Uterus (tissue), 4 donors: ENCODE data around the gene LRP6. TPM values are rescaled to one million over a fixed set of nuclear protein-coding genes. Genes with fewer than 3 reads are reported as not detected.

ENCODE experiments used
- DNase-seq, 2 donors: peaks; one replicate each; pipeline ENCODE4 v3.0.0-alpha.2; 2019 to 2020
- H3K27ac ChIP-seq, 2 donors: fragments of 200-600 bp; sonication (generic); 1 replicate in 1 of 2; 2 replicates in 1 of 2; pipeline ENCODE4 v1.5.1; 2016 to 2018
- H3K27me3 ChIP-seq, 2 donors: fragments of 200-600 bp; sonication (generic); one replicate each; pipeline ENCODE4 v1.5.1; 2018 to 2019; ENCODE audit warnings: control low read depth in 1 of 2
- H3K36me3 ChIP-seq, 2 donors: fragments of 200-600 bp; sonication (generic); one replicate each; pipeline ENCODE4 v1.5.1; 2019; ENCODE audit warnings: control low read depth in 1 of 2
- H3K4me1 ChIP-seq, 2 donors: fragments of 200-600 bp; sonication (generic); one replicate each; pipeline ENCODE4 v1.5.1; 2018 to 2019; ENCODE audit warnings: control low read depth in 1 of 2
- H3K4me3 ChIP-seq, 2 donors: fragments of 200-600 bp; sonication (generic); 1 replicate in 1 of 2; 2 replicates in 1 of 2; pipeline ENCODE4 v1.5.1; 2018 to 2019; ENCODE audit warnings: mild to moderate bottlenecking in 1 of 2
- H3K9me3 ChIP-seq, 2 donors: fragments of 200-600 bp; sonication (generic); one replicate each; pipeline ENCODE4 v1.5.1; 2019; ENCODE audit warnings: control low read depth in 1 of 2
- POLR2A ChIP-seq, 2 donors: fragments of 450-650 bp; IDR thresholded peaks; one replicate each; pipeline ENCODE4 v1.6.1; 2016; ENCODE audit warnings: antibody characterized with exemption in 2 of 2, mild to moderate bottlenecking in 1 of 2, moderate library complexity in 1 of 2
- intact Hi-C: fragments of 100-400 bp; cut with DNase I; formaldehyde crosslinking; loops from one replicate; pipeline ENCODE4 v1.15.1; 2023; ENCODE audit warnings: low total_unique reads
- total RNA-seq, 4 donors: library from RNA; depleted of rRNA in 3 of 4; stranded (reverse); fragments of >200 nt in 3 of 4; gene quantifications; one replicate each; pipeline versions ENCODE4 v1.1.0 to v1.2.4, GENCODE V29; 2014 to 2023
- TF ChIP-seq, protein P1 (sequence below), 4 experiments: fragments of 200-600 bp in 2 of 4; fragments of 450-650 bp in 2 of 4; sonication (generic) in 2 of 4; IDR thresholded peaks; one replicate each; pipeline ENCODE4 v1.5.1; 2016 to 2019; ENCODE audit warnings: antibody characterized with exemption in 4 of 4, mild to moderate bottlenecking in 2 of 4, moderate library complexity in 1 of 4
- donor health status: DM: yes; HTN: yes; CAD: no.

Gene LRP6
- total RNA-seq, 4 donors from 2014 or later: 18.7 to 141 (median 50.1) TPM

DNA sequence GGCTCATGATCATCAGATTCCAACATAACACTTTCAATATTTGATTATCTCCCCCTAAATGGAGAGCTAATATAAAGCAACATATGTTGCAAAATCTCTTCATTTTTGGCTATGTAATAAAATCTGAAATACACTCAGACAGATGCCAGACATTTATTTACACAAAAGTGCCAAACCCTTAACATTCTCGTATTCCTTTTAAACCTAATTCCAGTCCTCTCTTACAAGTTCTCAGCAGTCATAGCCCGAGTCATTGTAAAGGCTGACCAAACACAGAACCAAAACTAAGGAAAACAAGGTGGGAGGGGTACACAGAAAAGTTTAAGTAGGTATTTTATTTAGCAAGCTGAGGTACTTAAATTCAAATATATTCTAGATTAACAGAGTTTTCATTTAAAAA, 81.4 kb downstream of the LRP6 start:
- DNase-seq: no peak
- H3K27ac ChIP-seq: peak overlapping the region in 1 of 2 donors; percentile 29
- H3K9me3 ChIP-seq: no peaks in the 10 kb centered on the region
- no peak for TF ChIP-seq POLR2A (IDR thresholded peaks at IDR 0.05)
- TF ChIP-seq, protein P1, sequence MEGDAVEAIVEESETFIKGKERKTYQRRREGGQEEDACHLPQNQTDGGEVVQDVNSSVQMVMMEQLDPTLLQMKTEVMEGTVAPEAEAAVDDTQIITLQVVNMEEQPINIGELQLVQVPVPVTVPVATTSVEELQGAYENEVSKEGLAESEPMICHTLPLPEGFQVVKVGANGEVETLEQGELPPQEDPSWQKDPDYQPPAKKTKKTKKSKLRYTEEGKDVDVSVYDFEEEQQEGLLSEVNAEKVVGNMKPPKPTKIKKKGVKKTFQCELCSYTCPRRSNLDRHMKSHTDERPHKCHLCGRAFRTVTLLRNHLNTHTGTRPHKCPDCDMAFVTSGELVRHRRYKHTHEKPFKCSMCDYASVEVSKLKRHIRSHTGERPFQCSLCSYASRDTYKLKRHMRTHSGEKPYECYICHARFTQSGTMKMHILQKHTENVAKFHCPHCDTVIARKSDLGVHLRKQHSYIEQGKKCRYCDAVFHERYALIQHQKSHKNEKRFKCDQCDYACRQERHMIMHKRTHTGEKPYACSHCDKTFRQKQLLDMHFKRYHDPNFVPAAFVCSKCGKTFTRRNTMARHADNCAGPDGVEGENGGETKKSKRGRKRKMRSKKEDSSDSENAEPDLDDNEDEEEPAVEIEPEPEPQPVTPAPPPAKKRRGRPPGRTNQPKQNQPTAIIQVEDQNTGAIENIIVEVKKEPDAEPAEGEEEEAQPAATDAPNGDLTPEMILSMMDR (IDR thresholded peaks at IDR 0.05): no peak
- H3K36me3 ChIP-seq: no peaks in the 10 kb centered on the region
- H3K27me3 ChIP-seq: no peaks in the 10 kb centered on the region
- H3K4me3 ChIP-seq: no peak overlapping the region
- intact Hi-C loops: no loop called here
- H3K4me1 ChIP-seq: peaks cover 0 to 12% of the 10 kb centered on the region in 2 donors

DNA sequence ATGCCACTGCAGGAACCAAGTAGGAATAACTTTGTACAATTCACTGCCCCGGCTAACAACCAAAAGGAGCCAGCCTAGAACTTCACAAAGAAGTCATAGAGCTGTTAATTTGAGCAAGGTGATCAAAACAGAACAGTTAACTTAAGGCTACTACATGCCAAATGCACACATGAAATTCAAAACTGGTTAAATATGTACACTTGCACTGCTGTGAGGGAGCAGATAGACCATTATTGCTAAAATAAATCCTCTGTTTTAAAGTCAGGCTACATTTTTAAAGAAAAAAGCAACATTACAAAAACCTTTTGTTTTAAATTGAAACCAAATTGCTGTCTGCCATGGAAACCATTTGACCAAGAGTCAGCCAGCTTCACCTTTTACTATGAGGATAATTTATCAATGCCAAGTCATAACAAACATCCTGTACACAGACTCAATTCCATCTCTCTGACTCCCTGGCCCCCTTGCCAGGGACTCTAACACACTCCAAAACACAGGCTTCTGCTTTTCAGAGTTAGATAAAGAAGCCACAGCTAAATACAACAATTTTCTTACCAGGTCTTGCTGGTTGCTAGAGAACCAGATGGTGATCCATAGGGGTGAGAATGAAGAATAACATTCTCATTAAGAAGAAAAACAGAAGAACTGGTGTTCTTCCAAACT, 84.0 kb downstream of the LRP6 start:
- peaks cover 0 to 8% of the 10 kb centered on the region in 2 donors for H3K4me1 ChIP-seq
- H3K27ac ChIP-seq: peak overlapping the region; percentile 64 to 73
- no peak for DNase-seq
- no peaks in the 10 kb centered on the region for H3K36me3 ChIP-seq
- intact Hi-C loops: no loop called here
- H3K9me3 ChIP-seq: no peaks in the 10 kb centered on the region
- H3K4me3 ChIP-seq: no peak overlapping the region
- H3K27me3 ChIP-seq: no peaks in the 10 kb centered on the region
- TF ChIP-seq, protein P1 (IDR thresholded peaks at IDR 0.05): no peak
- TF ChIP-seq POLR2A (IDR thresholded peaks at IDR 0.05): no peak

DNA sequence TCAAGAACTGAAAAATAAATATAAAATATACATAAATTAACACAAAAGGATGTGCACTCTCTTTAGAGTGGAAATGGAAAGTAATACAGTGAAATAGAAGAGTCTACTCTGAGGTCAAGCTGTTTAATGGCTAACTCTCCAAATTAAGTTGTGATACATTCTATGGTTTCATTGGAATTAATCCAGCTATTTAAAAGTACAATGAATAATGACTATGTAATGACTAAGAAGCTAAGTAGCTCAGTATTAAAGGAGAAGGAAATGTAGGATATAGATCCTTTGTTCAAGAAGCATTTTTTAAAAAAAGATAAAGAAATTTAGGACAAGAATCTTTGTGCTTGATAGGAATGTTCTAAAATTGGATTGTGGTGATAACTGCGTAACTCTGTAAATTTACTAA, 85.3 kb downstream of the LRP6 start:
- TF ChIP-seq, protein P1 (IDR thresholded peaks at IDR 0.05): no peak
- no peak for TF ChIP-seq POLR2A (IDR thresholded peaks at IDR 0.05)
- Histone ChIP-seq H3K27me3 (no peaks in the 10 kb centered on the region), H3K9me3 (no peaks in the 10 kb centered on the region), H3K36me3 (no peaks in the 10 kb centered on the region), H3K4me3 (no peak overlapping the region), H3K27ac (peak overlapping the region in 1 of 2 donors; percentile 1), H3K4me1 (peaks cover 0 to 8% of the 10 kb centered on the region in 2 donors)
- intact Hi-C loops: no loop called here
- no peak for DNase-seq

DNA sequence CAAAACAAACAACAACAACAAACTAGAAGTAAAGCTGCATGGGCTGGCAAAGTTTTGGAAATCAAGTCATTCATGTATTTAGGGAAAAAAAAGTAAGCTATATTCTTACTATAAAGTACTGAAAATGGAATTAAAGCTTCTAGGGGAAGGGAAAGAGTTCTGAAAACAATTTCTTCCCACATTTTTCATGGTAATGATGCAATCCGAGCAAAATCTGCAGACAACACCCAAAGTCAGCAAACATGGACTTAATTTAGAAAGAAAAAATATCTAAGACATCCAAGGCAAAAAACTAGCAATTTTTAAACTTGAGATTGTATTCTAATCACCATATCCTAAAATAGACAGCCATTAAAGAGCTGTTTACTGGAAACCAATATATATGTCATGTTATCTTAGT, 86.3 kb downstream of the LRP6 start:
- no peaks in the 10 kb centered on the region for H3K27me3 ChIP-seq
- no peaks in the 10 kb centered on the region for H3K36me3 ChIP-seq
- no peaks in the 10 kb centered on the region for H3K9me3 ChIP-seq
- no peak for DNase-seq
- H3K4me3 ChIP-seq: no peak overlapping the region
- intact Hi-C loops: no loop called here
- peak overlapping the region; percentile 16 to 35 for H3K27ac ChIP-seq
- TF ChIP-seq, protein P1 (IDR thresholded peaks at IDR 0.05): no peak
- TF ChIP-seq POLR2A (IDR thresholded peaks at IDR 0.05): no peak
- peaks cover 0 to 8% of the 10 kb centered on the region in 2 donors for H3K4me1 ChIP-seq

DNA sequence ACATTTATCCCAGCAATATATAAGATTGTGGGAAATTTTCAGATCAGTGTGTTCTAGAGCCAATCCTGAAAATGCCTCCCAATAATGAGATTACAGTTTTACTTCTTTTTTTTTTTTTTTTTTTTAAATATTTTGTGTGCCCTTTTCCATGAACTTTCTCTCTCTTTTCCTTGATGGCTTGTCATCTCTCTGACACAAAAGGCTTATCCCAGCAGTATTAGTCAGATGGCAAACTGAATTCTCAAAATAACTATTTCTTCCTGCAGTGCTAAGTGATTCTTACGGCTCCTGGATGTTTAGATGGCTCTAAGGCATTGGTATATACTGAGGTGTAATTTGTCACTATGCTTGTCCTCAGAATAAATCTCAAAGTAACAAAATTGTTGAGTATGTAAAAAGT, 86.7 kb downstream of the LRP6 start:
- peaks cover 0 to 8% of the 10 kb centered on the region in 2 donors for H3K4me1 ChIP-seq
- peak overlapping the region; percentile 16 to 35 for H3K27ac ChIP-seq
- TF ChIP-seq POLR2A (IDR thresholded peaks at IDR 0.05): no peak
- TF ChIP-seq, protein P1 (IDR thresholded peaks at IDR 0.05): no peak
- H3K9me3 ChIP-seq: no peaks in the 10 kb centered on the region
- H3K4me3 ChIP-seq: no peak overlapping the region
- intact Hi-C loops: no loop called here
- DNase-seq: no peak
- no peaks in the 10 kb centered on the region for H3K27me3 ChIP-seq
- no peaks in the 10 kb centered on the region for H3K36me3 ChIP-seq
